H1 (cell line): ENCODE data around the gene MAGI1. TPM values are rescaled to one million over a fixed set of nuclear protein-coding genes. Genes with fewer than 3 reads are reported as not detected.

Experiments used
- CTCF ChIA-PET: fragments of 300-600 bp; sonication (Branson Sonifier 250); formaldehyde crosslinking; loops from one replicate; lab custom pipeline; 2021; ENCODE audit not compliant: partially characterized antibody; lab: Charles Lee
- POLR2A ChIA-PET: fragments of 300-600 bp; sonication (Branson Sonifier 250); formaldehyde crosslinking; loops from one replicate; lab custom pipeline; 2021; ENCODE audit warnings: inconsistent platforms; ENCODE audit not compliant: partially characterized antibody; lab: Charles Lee
- DNase-seq, 2 experiments: peaks; one replicate each; pipeline versions ENCODE4 v3.0.0 to v3.0.0-alpha.2; 2010 to 2022; ENCODE audit warnings: low spot score in 2 of 2, low read depth in 1 of 2, mixed read lengths in 1 of 2
- FAIRE-seq: peaks from 2 replicates; lab custom pipeline; 2011; peaks lifted over from hg19 to GRCh38; lab: Jason Lieb, UNC
- H2AFZ ChIP-seq: 2 replicates; pipeline ENCODE4 v1.8.1; 2012; ENCODE audit warnings: low read length, inconsistent platforms
- H2AK5ac ChIP-seq: 2 replicates; pipeline ENCODE4 v1.6.1; 2013; ENCODE audit warnings: low read depth, low read length
- H2BK120ac ChIP-seq: replicated peaks from 2 replicates; pipeline ENCODE3; 2013; ENCODE audit warnings: low read depth, low read length, inconsistent platforms
- H2BK12ac ChIP-seq: 2 replicates; pipeline ENCODE4 v1.6.1; 2013; ENCODE audit warnings: low read depth, low read length
- H2BK15ac ChIP-seq: 2 replicates; pipeline ENCODE4 v1.6.1; 2013; ENCODE audit warnings: low read length
- H2BK20ac ChIP-seq: 2 replicates; pipeline ENCODE4 v1.6.1; 2013; ENCODE audit warnings: low read length
- H2BK5ac ChIP-seq: 2 replicates; pipeline ENCODE4 v1.6.1; 2013; ENCODE audit warnings: low read depth, low read length
- H3K14ac ChIP-seq: 2 replicates; pipeline ENCODE4 v1.6.1; 2013; ENCODE audit warnings: inconsistent platforms; ENCODE audit not compliant: insufficient read length
- H3K18ac ChIP-seq: 2 replicates; pipeline ENCODE4 v1.6.1; 2013; ENCODE audit warnings: low read length; ENCODE audit errors: extremely low read depth
- H3K23ac ChIP-seq: 2 replicates; pipeline ENCODE4 v1.6.1; 2013; ENCODE audit warnings: inconsistent platforms; ENCODE audit not compliant: insufficient read length
- H3K23me2 ChIP-seq: 2 replicates; pipeline ENCODE4 v1.6.1; 2013; ENCODE audit warnings: low read depth, low read length
- H3K27ac ChIP-seq: 2 replicates; pipeline ENCODE4 v1.6.1; 2011; ENCODE audit warnings: low read depth, low read length, inconsistent platforms
- H3K27me3 ChIP-seq, 4 experiments: replicated peaks in 1 of 4; 1 replicate in 1 of 4; 2 replicates in 3 of 4; pipeline versions ENCODE4 v1.6.1 to v1.8.1; 2011 to 2013; ENCODE audit warnings: low read length in 3 of 4, mild to moderate bottlenecking in 3 of 4, inconsistent platforms in 2 of 4, mixed read lengths in 2 of 4, moderate library complexity in 1 of 4; ENCODE audit not compliant: control insufficient read depth in 3 of 4, insufficient read depth in 3 of 4; ENCODE audit errors: extremely low read depth in 1 of 4
- H3K36me3 ChIP-seq, 4 experiments: 2 replicates each; pipeline versions ENCODE4 v1.6.1 to v1.8.1; 2011 to 2013; ENCODE audit warnings: mild to moderate bottlenecking in 4 of 4, low read length in 3 of 4, moderate library complexity in 2 of 4, control low read depth in 1 of 4, inconsistent platforms in 1 of 4; ENCODE audit not compliant: insufficient read depth in 4 of 4, control insufficient read depth in 2 of 4
- H3K4ac ChIP-seq: replicated peaks from 2 replicates; pipeline ENCODE3; 2013; ENCODE audit warnings: low read length, low read depth, mixed read lengths, inconsistent platforms; ENCODE audit not compliant: insufficient read length
- H3K4me1 ChIP-seq, 4 experiments: replicated peaks in 1 of 4; 1 replicate in 1 of 4; 2 replicates in 3 of 4; pipeline versions ENCODE4 v1.6.1 to v1.8.1; 2011 to 2013; ENCODE audit warnings: low read length in 3 of 4, inconsistent platforms in 2 of 4, mixed read lengths in 1 of 4; ENCODE audit not compliant: insufficient read depth in 4 of 4, control insufficient read depth in 3 of 4
- H3K4me2 ChIP-seq, 2 experiments: 2 replicates each; pipeline versions ENCODE4 v1.6.1 to v1.8.1; 2011 to 2013; ENCODE audit warnings: low read depth in 2 of 2, low read length in 2 of 2, control low read depth in 1 of 2, inconsistent platforms in 1 of 2, mild to moderate bottlenecking in 1 of 2; ENCODE audit not compliant: insufficient read depth in 1 of 2
- H3K4me3 ChIP-seq, 4 experiments: fragments of 200-600, 300-600 bp in 1 of 4; sonication (generic), shearing (Covaris generic), sonication (Bioruptor Twin) in 1 of 4; 2 replicates each; pipeline versions ENCODE4 v1.5.1 to v1.8.1; 2011 to 2016; ENCODE audit warnings: low read length in 4 of 4, low read depth in 3 of 4, control low read depth in 2 of 4, inconsistent platforms in 2 of 4, mild to moderate bottlenecking in 2 of 4, mixed read lengths in 1 of 4, moderate library complexity in 1 of 4; ENCODE audit not compliant: insufficient read depth in 2 of 4; ENCODE audit errors: extremely low read depth in 1 of 4
- H3K56ac ChIP-seq: replicated peaks from 2 replicates; pipeline ENCODE3; 2013; ENCODE audit warnings: low read depth, mild to moderate bottlenecking, mixed read lengths, low read length, inconsistent platforms; ENCODE audit not compliant: insufficient read length
- H3K79me1 ChIP-seq: 2 replicates; pipeline ENCODE4 v1.6.1; 2013; ENCODE audit warnings: low read depth, low read length, control low read depth
- H3K79me2 ChIP-seq, 2 experiments: 2 replicates each; pipeline versions ENCODE4 v1.6.1 to v1.8.1; 2012 to 2013; ENCODE audit warnings: low read length in 2 of 2, mild to moderate bottlenecking in 2 of 2, inconsistent platforms in 1 of 2; ENCODE audit not compliant: insufficient read depth in 2 of 2, control insufficient read depth in 1 of 2
- H3K9ac ChIP-seq, 4 experiments: replicated peaks in 1 of 4; 1 replicate in 1 of 4; 2 replicates in 3 of 4; pipeline versions ENCODE4 v1.6.1 to v1.8.1; 2011 to 2013; ENCODE audit warnings: low read depth in 3 of 4, low read length in 3 of 4, control low read depth in 2 of 4, mild to moderate bottlenecking in 2 of 4, moderate library complexity in 2 of 4, inconsistent platforms in 1 of 4; ENCODE audit errors: extremely low read depth in 1 of 4
- H3K9me3 ChIP-seq, 2 experiments: 2 replicates each; pipeline versions ENCODE4 v1.6.1 to v1.8.1; 2012 to 2013; ENCODE audit warnings: mild to moderate bottlenecking in 2 of 2, moderate library complexity in 2 of 2, control low read depth in 1 of 2, inconsistent platforms in 1 of 2, low read depth in 1 of 2, low read length in 1 of 2, mixed read lengths in 1 of 2; ENCODE audit not compliant: insufficient read depth in 2 of 2
- H4K20me1 ChIP-seq, 2 experiments: replicated peaks in 1 of 2; 2 replicates each; pipeline versions ENCODE3 to v1.8.1; 2011 to 2013; ENCODE audit warnings: inconsistent platforms in 2 of 2, low read length in 2 of 2, mild to moderate bottlenecking in 1 of 2; ENCODE audit not compliant: insufficient read depth in 2 of 2, control insufficient read depth in 1 of 2
- H4K5ac ChIP-seq: 2 replicates; pipeline ENCODE4 v1.6.1; 2013; ENCODE audit warnings: low read length, low read depth, mixed read lengths, inconsistent platforms; ENCODE audit not compliant: insufficient read length
- H4K8ac ChIP-seq: 2 replicates; pipeline ENCODE4 v1.8.0; 2013; ENCODE audit warnings: mild to moderate bottlenecking, moderate library complexity, low read length, inconsistent platforms; ENCODE audit not compliant: insufficient read depth; ENCODE audit errors: extremely low read depth
- H4K91ac ChIP-seq: replicated peaks from 2 replicates; pipeline ENCODE3; 2013; ENCODE audit warnings: low read length, mixed read lengths, inconsistent platforms; ENCODE audit not compliant: insufficient read length
- BRCA1 ChIP-seq: IDR thresholded peaks from 2 replicates; pipeline ENCODE4 v1.6.1; 2012; ENCODE audit warnings: low read depth, low read length, improper control_type of control experiment
- CEBPB ChIP-seq: IDR thresholded peaks from 2 replicates; pipeline ENCODE4 v1.6.1; 2012; ENCODE audit warnings: low read depth, low read length
- CREB1 ChIP-seq: IDR thresholded peaks from 2 replicates; pipeline ENCODE4 v1.6.1; 2012; ENCODE audit warnings: inconsistent platforms
- CTBP2 ChIP-seq: IDR thresholded peaks from 2 replicates; pipeline ENCODE4 v1.7.0; 2011; ENCODE audit warnings: borderline replicate concordance, mild to moderate bottlenecking, moderate library complexity, mixed read lengths, low read length; ENCODE audit not compliant: insufficient read depth, insufficient read length
- EGR1 ChIP-seq: IDR thresholded peaks from 2 replicates; pipeline ENCODE4 v1.6.1; 2011; ENCODE audit warnings: low read depth, low read length, borderline replicate concordance
- KDM4A ChIP-seq: IDR thresholded peaks from one replicate; pipeline ENCODE4 v1.7.1; 2012; ENCODE audit warnings: low read depth, mild to moderate bottlenecking, moderate library complexity, low read length, inconsistent platforms; ENCODE audit not compliant: severe bottlenecking
- MAFK ChIP-seq: IDR thresholded peaks from 2 replicates; pipeline ENCODE4 v1.6.1; 2012; ENCODE audit warnings: low read depth, mild to moderate bottlenecking, improper control_type of control experiment, low read length
- POU5F1 ChIP-seq: IDR thresholded peaks from 2 replicates; pipeline ENCODE4 v1.6.1; 2011; ENCODE audit warnings: low read depth, mild to moderate bottlenecking, low read length, moderate library complexity
- SIN3A ChIP-seq, 2 experiments: IDR thresholded peaks in 1 of 2; conservative IDR thresholded peaks in 1 of 2; 2 replicates each; pipeline ENCODE4 v1.6.1; 2011 to 2012; ENCODE audit warnings: low read length in 2 of 2, improper control_type of control experiment in 1 of 2, low read depth in 1 of 2, mild to moderate bottlenecking in 1 of 2
- SIRT6 ChIP-seq: IDR thresholded peaks from one replicate; pipeline ENCODE4 v1.7.1; 2012; ENCODE audit warnings: low read length, inconsistent platforms
- SUZ12 ChIP-seq: fragments of 200-600 bp; sonication (generic); IDR thresholded peaks from 2 replicates; pipeline ENCODE4 v1.6.1; 2012; ENCODE audit warnings: mild to moderate bottlenecking, inconsistent platforms, low read length, moderate library complexity, mixed read lengths
- TCF12 ChIP-seq: IDR thresholded peaks from 2 replicates; pipeline ENCODE4 v1.6.1; 2011; ENCODE audit warnings: low read depth, mild to moderate bottlenecking, low read length
- WGBS, 2 experiments: shearing (Covaris generic) in 1 of 2; methylation state at CpG; one replicate each; pipeline versions ENCODE4 v1.1.6 to v1.1.7; 2013 to 2015; ENCODE audit warnings: low lambda C conversion rate in 2 of 2, mixed read lengths in 2 of 2, inconsistent platforms in 1 of 2, low coverage in 1 of 2, missing lambda C conversion rate in 1 of 2; ENCODE audit not compliant: insufficient replicate concordance in 2 of 2, insufficient coverage in 1 of 2, insufficient read length in 1 of 2; ENCODE audit errors: extremely low coverage in 1 of 2, missing lambda C conversion rate in 1 of 2; 5-methylcytosine and 5-hydroxymethylcytosine counted together
- polyA plus RNA-seq, 7 experiments: library from polyadenylated mRNA; depleted of rRNA in 3 of 7; stranded (reverse) in 5 of 7; unstranded in 2 of 7; fragments of >200 nt in 5 of 7; fragments of 200-250 nt in 2 of 7; gene quantifications; 1 replicate in 5 of 7; 2 replicates in 1 of 7; 4 replicates in 1 of 7; pipeline versions ENCODE4 v1.2.1 to v1.2.3, GENCODE V29; 2011 to 2013; ENCODE audit warnings: missing spikeins in 2 of 7, mixed read lengths in 2 of 7
- total RNA-seq: library from RNA; stranded (reverse); fragmentation: NEBNext Ultra II Directional; extraction: Animal tissue kit (Norgen Biotek cat#: 25700); gene quantifications from 2 replicates; pipeline ENCODE4 v1.2.1, GENCODE V29; 2021
- TF ChIP-seq, protein P1 (sequence below): IDR thresholded peaks from 2 replicates; pipeline ENCODE4 v1.6.1; 2011; ENCODE audit warnings: low read length, improper control_type of control experiment

MAGI1 gene
- total and polyA plus RNA-seq, 2 of the 8 experiments (the other 6 are each of a cell fraction or from before 2014, with no cell fraction given): 19.8 to 78.0 TPM

DNA sequence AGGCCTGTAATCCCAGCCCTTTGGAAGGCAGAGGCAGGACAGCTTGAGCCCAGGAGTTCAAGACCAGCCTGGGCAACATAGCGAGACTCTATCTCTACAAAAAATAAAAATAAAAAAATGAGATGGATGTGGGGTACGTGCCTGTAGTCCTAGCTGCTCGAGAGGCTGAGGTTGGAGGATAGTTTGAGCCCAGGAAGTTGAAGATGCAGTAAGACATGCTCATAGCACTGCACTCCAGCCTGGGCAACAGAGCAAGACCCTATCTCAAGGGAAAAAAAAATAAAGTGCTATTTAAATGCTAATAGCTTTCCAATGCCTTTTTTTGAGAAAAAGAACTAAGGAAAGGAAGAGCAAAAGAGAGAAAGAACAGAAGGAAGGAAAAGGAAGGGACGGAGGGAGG is 94.5 kb downstream of the MAGI1 start:
- H3K79me2 ChIP-seq: peaks cover 3 to 48% of the 10 kb centered on the region in 2 experiments; a peak in 3 of 4 replicates
- no peaks in the 10 kb centered on the region for H3K9me3 ChIP-seq
- H3K4me1 ChIP-seq: peaks cover 3 to 17% (median 9%) of the 10 kb centered on the region in 4 experiments
- H3K79me1 ChIP-seq: no peaks in the 10 kb centered on the region; the same call in none of the 2 replicates
- H2BK15ac ChIP-seq: no peak overlapping the region
- no peak overlapping the region for H2BK120ac ChIP-seq
- H2BK12ac ChIP-seq: no peak overlapping the region
- no peaks in the 10 kb centered on the region for H3K27me3 ChIP-seq
- CTCF ChIA-PET: interaction anchor here (0.8 to 0.9 kb wide), 2 partner anchors 30 to 160 kb away, joined by 3 read pairs; no protein-coding TSS in a partner anchor
- H3K18ac ChIP-seq: no peak overlapping the region
- TF ChIP-seq EGR1 (no peak), CTBP2 (no peak), SUZ12 (no peak), MAFK (no peak), KDM4A (no peak), CREB1 (no peak), TCF12 (no peak), POU5F1 (no peak), BRCA1 (no peak), SIN3A (conservative IDR thresholded peaks at IDR 0.05 in 1 of 2, IDR thresholded peaks at IDR 0.05 in 1 of 2; ENCODE audit: low read depth in 1 of 2, low read length in 2 of 2) (no peak), SIRT6 (no peak), CEBPB (no peak)
- TF ChIP-seq, protein P1, sequence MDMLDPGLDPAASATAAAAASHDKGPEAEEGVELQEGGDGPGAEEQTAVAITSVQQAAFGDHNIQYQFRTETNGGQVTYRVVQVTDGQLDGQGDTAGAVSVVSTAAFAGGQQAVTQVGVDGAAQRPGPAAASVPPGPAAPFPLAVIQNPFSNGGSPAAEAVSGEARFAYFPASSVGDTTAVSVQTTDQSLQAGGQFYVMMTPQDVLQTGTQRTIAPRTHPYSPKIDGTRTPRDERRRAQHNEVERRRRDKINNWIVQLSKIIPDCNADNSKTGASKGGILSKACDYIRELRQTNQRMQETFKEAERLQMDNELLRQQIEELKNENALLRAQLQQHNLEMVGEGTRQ: no peak
- H3K23ac ChIP-seq: no peak overlapping the region
- FAIRE-seq: no peak
- POLR2A ChIA-PET: no interaction called here
- H2BK5ac ChIP-seq: no peak overlapping the region
- no peak overlapping the region for H2BK20ac ChIP-seq
- H4K5ac ChIP-seq: no peak overlapping the region
- no peak overlapping the region for H2AK5ac ChIP-seq
- no peak overlapping the region for H3K4ac ChIP-seq
- no peak overlapping the region for H3K4me2 ChIP-seq
- H3K36me3 ChIP-seq: no peaks in the 10 kb centered on the region
- no peak for DNase-seq
- H3K56ac ChIP-seq: no peak overlapping the region
- H3K9ac ChIP-seq: no peak overlapping the region
- H3K14ac ChIP-seq: no peak overlapping the region
- H3K23me2 ChIP-seq: no peaks in the 10 kb centered on the region
- 92% methylated on average over 4 of the region's 4 CpGs; no CpG with 5 or more reads in 1 of the 2 experiments for WGBS, 2 experiments
- no peak overlapping the region for H2AFZ ChIP-seq
- no peak overlapping the region for H4K91ac ChIP-seq
- H4K20me1 ChIP-seq: peaks cover 0 to 5% of the 10 kb centered on the region in 2 experiments
- H3K4me3 ChIP-seq: no peak overlapping the region
- no peak overlapping the region for H4K8ac ChIP-seq
- H3K27ac ChIP-seq: no peak overlapping the region
